A673 (cell line): Measurements from ENCODE around the gene SH2D3C. TPM values are rescaled to one million over a fixed set of nuclear protein-coding genes. Genes with fewer than 3 reads are reported as not detected.

Source experiments
- BruUV-seq: library from RNA; stranded (reverse); fragments of 400-500 nt; replicated peaks from 2 replicates; lab custom pipeline; 2021; lab: Mats Ljungman, UMichigan
- CTCF ChIA-PET: fragments of 300-600 bp; sonication (Branson Sonifier 250); formaldehyde crosslinking; loops from one replicate; lab custom pipeline; 2022; ENCODE audit warnings: antibody characterized with exemption; lab: Charles Lee
- POLR2A ChIA-PET: fragments of 300-600 bp; sonication (Branson Sonifier 250); formaldehyde crosslinking; loops from one replicate; lab custom pipeline; 2022; ENCODE audit warnings: antibody characterized with exemption; ENCODE audit not compliant: low non-redundant PET; lab: Charles Lee
- DNase-seq: peaks from one replicate; pipeline ENCODE4 v3.0.0-alpha.2; 2015; ENCODE audit warnings: low spot score
- H3K27ac ChIP-seq: fragments of 200-600 bp; sonication (generic); 2 replicates; pipeline ENCODE4 v1.5.1; 2016; ENCODE audit warnings: mixed run types, low read depth, mild to moderate bottlenecking, mixed read lengths, antibody characterized with exemption, low read length; ENCODE audit not compliant: poor library complexity, severe bottlenecking
- H3K27me3 ChIP-seq: fragments of 200-600 bp; sonication (generic); replicated peaks from 2 replicates; pipeline ENCODE4 v1.6.1; 2017; ENCODE audit warnings: mixed run types, low read depth, mild to moderate bottlenecking, mixed read lengths, antibody characterized with exemption, low read length; ENCODE audit not compliant: insufficient read depth, poor library complexity
- H3K36me3 ChIP-seq: fragments of 200-600 bp; sonication (generic); 2 replicates; pipeline ENCODE4 v1.6.1; 2016; ENCODE audit warnings: mixed run types, mild to moderate bottlenecking, mixed read lengths, antibody characterized with exemption, low read length; ENCODE audit not compliant: insufficient read depth, poor library complexity, severe bottlenecking
- H3K4me1 ChIP-seq: fragments of 200-600 bp; sonication (generic); 2 replicates; pipeline ENCODE4 v1.6.1; 2017; ENCODE audit warnings: mixed run types, mild to moderate bottlenecking, mixed read lengths, antibody characterized with exemption, low read length; ENCODE audit not compliant: insufficient read depth, poor library complexity, severe bottlenecking
- H3K4me3 ChIP-seq: fragments of 200-600 bp; sonication (generic); 2 replicates; pipeline ENCODE4 v1.5.1; 2016; ENCODE audit warnings: low read depth, mixed run types, mild to moderate bottlenecking, mixed read lengths, low read length; ENCODE audit not compliant: poor library complexity, severe bottlenecking
- H3K9me3 ChIP-seq: fragments of 200-600 bp; sonication (generic); 2 replicates; pipeline ENCODE4 v1.6.1; 2016; ENCODE audit warnings: mixed run types, low read depth, mild to moderate bottlenecking, mixed read lengths, antibody characterized with exemption, low read length; ENCODE audit not compliant: poor library complexity, severe bottlenecking
- CTCF ChIP-seq: fragments of 300-800, 200-600 bp; sonication (generic); conservative IDR thresholded peaks from 2 replicates; pipeline ENCODE4 v1.5.1; 2017; ENCODE audit warnings: low read depth, mild to moderate bottlenecking, antibody characterized with exemption, low read length, moderate library complexity, mixed read lengths
- EZH2 ChIP-seq: fragments of 200-600 bp; sonication (generic); IDR thresholded peaks from 2 replicates; pipeline ENCODE4 v1.6.1; 2017; ENCODE audit warnings: borderline replicate concordance, low read depth, mild to moderate bottlenecking, mixed read lengths, antibody characterized with exemption, low read length; ENCODE audit not compliant: poor library complexity, severe bottlenecking
- intact Hi-C: fragments of 100-400 bp; cut with micrococcal nuclease; formaldehyde crosslinking; loops from one replicate; pipeline ENCODE4 v1.10.0; 2022; ENCODE audit not compliant: unreplicated experiment
- total RNA-seq: library from RNA; stranded (reverse); gene quantifications from 2 replicates; pipeline ENCODE4 v1.2.3, GENCODE V29; 2021

Gene SH2D3C
- total RNA-seq, 1 experiment from 2014 or later: not detected

GRCh38 chr9:127693143-127693542 lies 85.3 kb downstream of the SH2D3C start:
- Histone ChIP-seq H3K4me1 (no peaks in the 10 kb centered on the region), H3K9me3 (no peaks in the 10 kb centered on the region), H3K27me3 (no peaks in the 10 kb centered on the region), H3K4me3 (no peak overlapping the region), H3K36me3 (no peaks in the 10 kb centered on the region), H3K27ac (no peak overlapping the region)
- TF ChIP-seq CTCF (no peak), EZH2 (no peak)
- POLR2A ChIA-PET: no interaction called here
- intact Hi-C loops: no loop called here
- CTCF ChIA-PET: interaction anchor here (0.6 kb wide), 1 partner anchor 50 kb away, joined by 5 read pairs; no protein-coding TSS in a partner anchor
- no peak for DNase-seq
- BruUV-seq: no TSS peak

GRCh38 chr9:127692071-127692470 lies 86.4 kb downstream of the SH2D3C start:
- ChIA-PET POLR2A (no interaction called here), CTCF (no interaction called here)
- intact Hi-C loops: no loop called here
- BruUV-seq: no TSS peak
- Histone ChIP-seq H3K27me3 (no peaks in the 10 kb centered on the region), H3K4me3 (no peak overlapping the region), H3K9me3 (no peaks in the 10 kb centered on the region), H3K27ac (no peak overlapping the region), H3K36me3 (no peaks in the 10 kb centered on the region), H3K4me1 (no peaks in the 10 kb centered on the region)
- no peak for DNase-seq
- TF ChIP-seq CTCF: no peak
- TF ChIP-seq EZH2: no peak

GRCh38 chr9:127690735-127691134 lies 87.7 kb downstream of the SH2D3C start:
- H3K4me3 ChIP-seq: no peak overlapping the region
- H3K27ac ChIP-seq: no peak overlapping the region
- ChIA-PET CTCF (no interaction called here), POLR2A (no interaction called here)
- no peak for TF ChIP-seq CTCF
- no peak for TF ChIP-seq EZH2
- no peaks in the 10 kb centered on the region for H3K36me3 ChIP-seq
- DNase-seq: no peak
- no peaks in the 10 kb centered on the region for H3K27me3 ChIP-seq
- no peaks in the 10 kb centered on the region for H3K4me1 ChIP-seq
- intact Hi-C loops: no loop called here
- BruUV-seq: no TSS peak
- no peaks in the 10 kb centered on the region for H3K9me3 ChIP-seq
